Measurements from ENCODE around the gene MAGEA11.
"Not testable (repeated sequence)": the region's sequence is repeated elsewhere in the genome, so short reads cannot be mapped to it uniquely, and the experiment has no call there.

MAGEA11 gene, protein sequence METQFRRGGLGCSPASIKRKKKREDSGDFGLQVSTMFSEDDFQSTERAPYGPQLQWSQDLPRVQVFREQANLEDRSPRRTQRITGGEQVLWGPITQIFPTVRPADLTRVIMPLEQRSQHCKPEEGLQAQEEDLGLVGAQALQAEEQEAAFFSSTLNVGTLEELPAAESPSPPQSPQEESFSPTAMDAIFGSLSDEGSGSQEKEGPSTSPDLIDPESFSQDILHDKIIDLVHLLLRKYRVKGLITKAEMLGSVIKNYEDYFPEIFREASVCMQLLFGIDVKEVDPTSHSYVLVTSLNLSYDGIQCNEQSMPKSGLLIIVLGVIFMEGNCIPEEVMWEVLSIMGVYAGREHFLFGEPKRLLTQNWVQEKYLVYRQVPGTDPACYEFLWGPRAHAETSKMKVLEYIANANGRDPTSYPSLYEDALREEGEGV

DNA sequence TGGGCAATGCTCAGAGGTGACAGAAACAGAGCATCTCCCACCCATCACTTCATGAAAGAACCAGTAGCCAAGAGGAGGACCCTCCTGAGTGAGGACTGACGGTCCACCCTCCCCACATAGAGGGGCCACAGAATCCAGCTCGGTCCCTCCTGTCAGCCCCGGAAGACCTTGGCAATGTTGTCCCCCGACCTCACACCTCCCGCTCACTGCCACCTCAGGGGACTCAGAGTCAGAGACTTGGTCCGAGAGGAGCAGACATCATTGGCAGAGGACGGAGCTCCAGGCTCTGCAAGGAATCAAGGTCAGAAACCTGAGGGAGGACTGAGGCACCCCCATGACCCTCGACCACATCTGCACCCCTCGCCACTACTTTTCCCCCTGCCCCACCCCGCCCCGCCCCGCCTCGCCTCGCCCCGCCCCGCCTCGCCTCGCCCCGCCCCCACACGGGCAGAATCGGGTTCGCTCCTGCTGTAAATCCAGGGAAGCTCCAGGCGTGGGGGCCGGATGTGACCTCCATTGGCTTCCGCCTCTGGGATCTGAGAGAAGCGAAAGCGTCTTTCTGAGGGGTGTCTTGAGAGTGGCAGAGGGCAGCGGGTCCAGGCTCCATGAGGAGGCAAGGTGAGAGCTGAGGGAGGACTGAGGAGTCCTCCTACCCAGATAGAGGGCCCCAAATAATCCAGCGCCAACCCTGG lies at the start of gene MAGEA11:
MAGEA11 (plus strand) TSS at position 516 of the 692 bp plus-strand sequence. CDS start 1,100 bp downstream, outside the sequence.
- no peak for DNase-seq

DNA sequence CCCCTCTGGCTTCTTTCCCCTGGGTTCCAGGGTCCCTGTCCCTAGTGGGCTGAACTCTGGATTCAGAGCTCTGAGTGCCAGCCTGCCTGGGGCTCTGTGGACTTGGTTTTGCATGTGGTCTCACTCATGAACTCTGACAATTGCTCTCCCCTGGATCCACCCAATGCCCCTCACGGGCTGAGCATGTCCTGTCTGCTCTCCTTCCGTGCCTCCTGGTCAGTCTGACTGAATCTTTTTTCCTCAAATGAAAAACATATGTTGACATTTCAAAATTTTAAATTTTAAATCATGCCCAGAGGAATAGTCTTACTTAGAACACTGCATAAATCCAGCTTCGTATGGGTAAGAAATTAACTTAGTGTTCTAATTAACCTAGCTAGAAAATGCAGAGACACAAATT lies 36.8 kb upstream of the MAGEA11 start:
- not testable (repeated sequence) for DNase-seq

DNA sequence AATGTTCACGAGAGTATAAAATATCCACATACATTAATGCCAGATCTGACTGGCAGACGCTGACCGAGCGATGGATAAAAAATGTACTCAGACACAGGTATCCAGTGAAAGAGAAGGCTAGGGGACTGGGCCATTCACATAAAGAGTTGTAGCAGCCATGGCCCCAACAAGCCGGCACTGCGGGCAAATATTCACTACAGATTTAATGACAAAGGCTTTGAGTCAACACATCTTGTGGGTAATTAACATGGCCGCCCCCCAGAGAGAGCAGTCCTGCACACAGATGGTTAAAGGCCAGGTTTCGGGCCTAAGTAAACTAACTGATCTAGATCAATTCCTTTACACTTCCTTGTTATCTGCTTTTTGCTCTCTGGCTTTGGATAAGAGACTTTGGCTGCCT lies 36.3 kb upstream of the MAGEA11 start:
- DNase-seq: not testable (repeated sequence)

DNA sequence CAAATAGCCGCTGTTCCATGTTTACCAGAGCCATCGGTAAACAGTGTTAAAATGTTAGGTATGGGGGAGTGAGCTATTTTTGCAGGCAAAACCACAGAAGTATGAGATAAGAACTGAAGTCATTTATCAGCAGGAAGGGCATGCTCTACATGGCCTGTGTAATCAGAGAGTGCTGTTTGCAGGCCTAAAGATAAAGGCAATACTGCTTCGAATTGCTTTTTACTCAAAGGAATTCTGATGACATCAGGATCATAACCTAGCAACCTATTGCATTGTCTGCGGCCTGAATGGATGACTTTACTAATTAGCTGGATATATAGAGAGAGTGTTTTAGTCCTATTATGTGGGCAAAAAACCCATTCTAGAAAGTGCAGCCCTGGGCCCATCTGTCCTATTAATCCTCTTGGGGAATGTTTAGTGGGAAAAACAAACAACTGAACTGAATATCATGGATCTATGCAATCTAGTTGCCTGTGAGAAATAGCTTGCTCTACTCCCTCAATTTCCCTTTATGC lies 32.6 kb upstream of the MAGEA11 start:
- DNase-seq: not testable (repeated sequence)

DNA sequence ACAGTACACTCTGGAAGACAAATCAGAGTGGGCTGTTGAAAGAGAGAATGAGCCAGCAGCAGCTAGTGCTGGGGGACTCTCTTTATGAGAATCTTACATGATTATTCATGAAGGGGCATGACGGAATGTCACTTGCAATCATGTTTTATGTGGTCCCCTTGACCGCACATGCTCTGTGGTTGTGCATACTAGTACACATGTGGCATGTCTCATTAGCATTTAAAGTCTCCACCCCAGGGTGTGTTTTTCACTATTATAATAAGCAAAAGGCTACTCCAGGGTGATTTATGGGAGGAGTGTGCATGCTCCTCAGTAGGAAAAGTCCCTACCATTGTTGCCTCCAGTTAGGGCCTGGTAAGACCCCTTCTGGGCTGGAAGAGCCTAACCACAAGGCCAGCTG lies 30.7 kb upstream of the MAGEA11 start:
- DNase-seq: no peak

DNA sequence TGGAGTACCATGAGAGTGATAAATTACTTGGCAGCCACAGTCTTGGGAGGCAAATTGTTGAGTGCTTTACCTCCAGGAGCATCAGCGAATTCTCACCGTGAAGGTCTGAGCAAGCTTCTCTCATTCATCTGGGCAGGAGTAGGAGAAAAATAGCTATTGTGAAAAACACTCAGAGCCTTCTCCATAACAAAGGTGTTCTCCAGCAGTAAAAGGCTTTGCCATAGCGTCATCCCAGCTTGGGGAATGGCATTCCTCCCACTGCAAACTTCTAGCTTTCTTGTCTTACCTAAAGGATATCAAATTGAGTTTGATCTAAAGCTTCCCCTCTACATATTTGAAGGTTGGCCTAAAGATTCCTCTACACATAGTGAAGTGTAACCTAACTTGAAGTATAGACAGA lies 29.8 kb upstream of the MAGEA11 start:
- DNase-seq: no peak

DNA sequence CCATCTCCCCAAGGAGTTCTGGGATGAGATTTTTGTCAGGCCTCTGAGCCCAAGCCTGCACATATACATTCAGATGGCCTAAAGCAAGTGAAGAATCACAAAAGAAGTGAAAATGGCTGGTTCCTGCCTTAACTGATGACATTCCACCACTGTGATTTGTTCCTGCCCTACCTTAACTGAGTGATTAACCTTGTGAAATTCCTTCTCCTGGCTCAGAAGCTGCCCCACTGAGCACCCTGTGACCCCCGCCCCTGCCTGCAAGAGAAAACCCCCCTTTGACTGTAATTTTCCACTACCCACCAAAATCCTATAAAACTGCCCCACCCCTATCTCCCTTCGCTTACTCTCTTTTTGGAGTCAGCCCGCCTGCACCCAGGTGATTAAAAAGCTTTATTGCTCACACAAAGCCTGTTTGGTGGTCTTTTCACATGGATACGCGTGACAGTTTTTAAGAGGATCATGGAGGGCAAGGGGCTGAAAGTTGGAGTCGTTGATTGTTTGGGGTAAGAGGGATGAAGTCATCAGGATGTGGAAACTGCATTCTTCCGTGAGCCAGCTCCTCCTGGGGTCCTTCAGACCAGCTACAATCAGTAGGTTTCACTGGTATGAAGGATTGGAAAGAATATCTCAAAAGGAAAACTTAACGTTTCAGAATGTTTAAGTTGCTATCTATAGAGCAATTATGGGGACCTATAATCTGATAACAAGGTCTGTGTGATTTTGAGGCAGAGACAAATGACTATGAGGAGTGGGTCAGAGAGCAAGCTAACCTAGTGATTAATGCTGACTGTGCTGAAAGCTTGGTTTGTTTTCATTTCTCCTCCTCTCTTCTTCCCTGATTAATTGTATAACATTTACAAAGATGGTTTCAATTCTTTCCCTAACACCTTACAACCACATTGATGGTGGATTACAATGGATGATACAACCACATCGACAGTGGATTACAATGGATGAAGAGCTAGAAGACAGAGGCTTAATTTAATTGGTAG lies 28.6 kb upstream of the MAGEA11 start:
- no peak for DNase-seq

DNA sequence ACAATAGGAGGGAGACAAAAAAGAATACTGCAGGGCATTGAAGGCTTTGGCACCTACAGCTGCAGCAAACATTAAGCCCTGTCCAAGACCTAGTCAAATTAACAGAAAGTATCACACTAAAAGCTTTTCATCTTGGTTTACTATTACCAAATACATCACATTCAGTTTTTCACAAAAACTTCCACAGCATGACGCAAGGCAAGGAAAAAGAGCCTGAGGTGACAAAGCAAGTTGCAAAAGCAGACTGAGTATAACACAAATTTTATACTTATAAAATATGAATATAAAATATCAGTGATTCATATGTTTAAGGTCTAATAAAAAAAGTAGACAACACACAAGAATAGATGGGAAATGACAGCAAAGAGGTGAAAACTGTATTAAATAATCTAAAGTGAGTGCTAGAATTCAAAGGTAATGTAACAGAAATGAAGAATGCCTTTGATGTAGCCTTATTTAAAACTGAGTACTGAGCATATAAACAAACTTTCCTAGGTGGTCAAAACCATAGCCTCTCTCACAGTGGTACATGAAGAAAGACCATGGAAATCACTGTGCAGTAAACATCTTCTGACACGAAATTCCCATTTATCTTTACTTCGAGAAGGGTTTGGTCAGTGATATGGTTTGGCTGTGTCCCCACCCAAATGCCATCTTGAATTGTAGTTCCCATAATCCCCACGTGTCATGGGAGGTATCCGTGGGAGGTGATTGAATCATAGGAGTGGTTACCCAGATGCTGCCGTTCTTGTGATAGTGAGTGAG lies 27.7 kb upstream of the MAGEA11 start:
- DNase-seq: no peak

DNA sequence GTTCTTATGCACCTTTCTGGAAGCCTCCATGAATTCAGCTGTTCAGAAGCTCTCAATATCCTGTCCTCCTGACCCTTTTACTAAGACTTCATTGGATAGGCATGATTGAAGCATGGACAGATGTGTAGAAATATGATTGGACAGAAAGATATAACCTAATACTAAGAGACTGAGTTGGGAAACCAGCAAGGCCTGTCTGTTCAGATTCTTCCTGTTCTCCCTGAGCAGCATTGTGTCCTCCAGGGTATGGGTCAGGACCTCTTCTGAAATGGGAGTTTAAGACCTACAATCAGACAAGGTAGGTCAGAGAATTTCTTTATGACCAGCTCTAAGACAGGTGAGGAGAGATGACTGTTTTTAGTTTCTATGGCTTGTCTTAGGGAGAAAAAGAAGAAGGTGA lies 23.9 kb upstream of the MAGEA11 start:
- no peak for DNase-seq

DNA sequence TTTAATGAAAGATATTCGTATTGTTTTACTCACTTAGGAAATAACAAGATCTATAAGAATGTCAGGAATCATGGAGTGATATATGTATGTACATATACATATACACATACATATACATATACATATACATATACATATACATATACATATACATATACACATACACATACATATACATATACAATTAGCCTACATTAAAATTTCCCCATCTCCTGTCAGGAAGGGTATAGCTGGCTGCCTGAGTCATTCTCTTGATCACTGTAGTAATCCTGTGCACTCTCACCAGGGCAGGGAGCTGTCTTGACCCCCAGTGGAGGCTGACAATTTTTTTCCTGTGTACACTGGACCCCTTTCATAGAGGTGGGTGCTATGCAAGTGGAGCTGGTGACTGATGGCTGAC lies 23.3 kb upstream of the MAGEA11 start:
- DNase-seq: no peak

DNA sequence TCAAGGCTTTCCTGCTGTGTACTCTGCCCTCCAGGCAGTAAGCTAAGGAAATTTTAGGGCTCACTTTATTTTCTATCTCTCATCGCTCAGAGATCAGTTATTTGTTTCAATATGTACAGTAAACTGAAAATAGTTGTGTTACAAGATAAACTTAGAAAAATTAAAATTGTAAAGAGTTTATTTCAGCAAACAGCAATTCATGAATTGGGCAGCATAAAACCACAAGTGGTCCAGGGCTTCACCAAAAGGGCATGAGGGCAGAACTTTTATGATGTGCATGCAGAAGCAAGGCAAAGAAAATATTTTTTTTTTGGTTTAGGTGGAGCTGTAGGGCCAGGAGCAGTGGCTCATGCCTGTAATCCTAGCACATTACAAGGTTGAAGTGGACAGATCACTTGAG lies 20.1 kb upstream of the MAGEA11 start:
- no peak for DNase-seq

DNA sequence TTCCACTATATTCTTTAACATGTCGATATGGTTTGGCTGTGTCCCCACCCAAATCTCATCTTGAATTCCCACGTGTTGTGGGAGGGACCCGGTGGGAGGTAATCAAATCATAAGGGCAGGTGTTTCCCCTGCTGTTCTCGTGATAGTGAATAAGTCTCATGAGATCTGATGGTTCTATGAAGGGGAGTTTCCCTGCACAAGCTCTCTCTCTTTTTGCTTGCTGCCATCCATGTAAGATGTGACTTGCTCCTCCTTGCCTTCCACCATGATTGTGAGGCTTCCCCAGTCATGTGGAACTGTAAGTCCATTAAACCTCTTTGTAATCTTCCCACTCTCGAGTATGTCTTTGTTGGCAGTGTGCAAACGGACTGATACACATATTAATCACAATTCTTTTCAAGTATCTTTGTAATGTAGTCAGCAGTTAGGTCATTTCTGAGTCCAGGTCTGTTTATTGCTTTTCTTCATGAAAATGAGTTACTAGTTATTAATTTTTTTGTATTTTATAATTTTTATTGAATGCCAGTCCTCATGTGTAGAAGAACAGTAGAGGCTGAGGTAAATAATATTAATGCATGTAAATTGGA lies 19.1 kb upstream of the MAGEA11 start:
- DNase-seq: not testable (repeated sequence)

DNA sequence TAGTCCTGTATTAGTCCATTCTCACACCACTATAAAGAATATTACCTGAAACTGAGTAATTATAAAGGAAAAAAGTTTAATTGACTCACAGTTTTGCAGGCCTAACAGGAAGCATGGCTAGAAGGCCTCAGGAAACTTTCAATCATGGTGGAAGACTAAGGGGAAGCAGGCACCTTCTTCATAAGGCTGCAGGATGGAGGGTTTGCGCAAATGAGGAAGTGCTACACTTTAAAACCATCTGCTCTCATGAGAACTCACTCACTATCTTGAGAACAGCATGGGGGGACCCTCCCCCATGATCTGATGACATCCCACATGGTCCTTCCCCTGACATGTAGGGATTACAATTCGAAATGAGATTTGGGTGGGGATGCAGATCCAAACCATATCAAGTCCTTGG lies 12.1 kb upstream of the MAGEA11 start:
- no peak for DNase-seq

DNA sequence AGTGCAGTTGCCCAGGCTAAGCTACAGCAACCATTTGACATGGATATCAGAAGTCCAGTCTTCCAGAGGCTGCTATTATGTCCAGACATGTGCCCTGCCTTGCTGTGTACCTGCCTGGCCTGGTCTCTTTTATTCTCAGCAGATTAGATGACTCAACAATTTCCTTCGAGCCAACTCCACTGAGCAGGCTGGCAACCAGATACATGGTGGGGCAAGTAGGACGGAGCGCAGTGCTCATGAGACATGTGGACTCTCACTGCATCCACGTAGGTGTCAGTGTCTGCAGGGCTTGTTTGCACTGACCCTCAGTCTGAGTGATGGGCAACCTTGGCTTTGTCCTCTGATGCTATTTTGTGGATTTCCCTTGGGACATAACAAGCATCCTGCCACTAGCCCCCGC lies 7.2 kb upstream of the MAGEA11 start:
- DNase-seq: no peak

DNA sequence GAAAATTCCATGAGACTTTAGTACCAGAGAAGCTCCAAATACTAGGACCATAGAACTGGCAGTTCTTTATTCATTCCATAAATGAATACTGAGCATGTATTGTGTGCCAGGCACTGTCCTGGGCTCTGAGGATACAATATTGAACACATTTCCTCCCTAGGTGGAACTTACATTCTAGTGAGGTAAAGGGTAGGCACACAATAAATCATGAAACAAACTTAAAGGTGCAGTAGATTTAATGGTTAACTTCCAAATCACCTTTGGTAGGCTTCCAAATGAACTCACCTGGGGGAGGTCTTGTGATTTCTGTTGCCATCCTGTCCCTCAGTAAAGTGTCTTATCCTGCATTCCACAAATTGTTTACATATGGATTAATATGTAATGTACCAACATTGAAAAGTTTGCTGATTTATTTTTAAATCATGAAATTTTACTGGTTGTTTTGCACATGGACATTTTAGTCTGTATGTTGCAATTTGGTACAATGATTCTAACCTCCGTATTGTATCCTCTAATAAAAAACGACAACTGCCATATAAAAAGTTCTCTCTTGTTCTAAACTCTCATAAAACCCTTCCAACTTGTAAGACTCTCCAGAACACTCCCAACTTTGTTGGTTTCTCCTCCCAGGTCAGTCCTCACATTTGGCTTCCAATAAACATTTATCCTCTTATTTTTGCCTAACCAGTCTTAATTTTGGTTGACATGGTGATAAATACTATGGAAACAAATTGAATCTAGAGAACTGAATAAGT lies 4.5 kb upstream of the MAGEA11 start:
- DNase-seq: no peak

DNA sequence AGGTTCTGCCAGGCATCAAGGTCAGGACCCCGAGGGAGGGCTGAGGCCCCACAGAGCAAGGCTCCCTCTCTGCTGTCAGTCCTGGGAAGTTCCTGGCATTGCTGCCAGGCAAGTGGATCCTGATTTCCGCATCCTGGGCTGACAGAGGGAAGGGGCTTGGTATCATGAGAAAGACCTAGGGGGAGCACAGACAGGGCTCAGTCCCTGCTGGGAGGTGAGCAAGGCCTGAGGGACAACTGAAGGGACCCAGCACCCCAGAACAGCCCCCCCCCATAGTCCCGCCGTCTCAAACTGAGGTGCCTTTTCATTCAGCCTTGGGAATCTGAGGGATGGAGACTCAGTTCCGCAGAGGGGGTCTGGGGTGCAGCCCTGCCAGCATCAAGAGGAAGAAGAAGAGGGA lies 971 bp downstream of the MAGEA11 start:
- no peak for DNase-seq

DNA sequence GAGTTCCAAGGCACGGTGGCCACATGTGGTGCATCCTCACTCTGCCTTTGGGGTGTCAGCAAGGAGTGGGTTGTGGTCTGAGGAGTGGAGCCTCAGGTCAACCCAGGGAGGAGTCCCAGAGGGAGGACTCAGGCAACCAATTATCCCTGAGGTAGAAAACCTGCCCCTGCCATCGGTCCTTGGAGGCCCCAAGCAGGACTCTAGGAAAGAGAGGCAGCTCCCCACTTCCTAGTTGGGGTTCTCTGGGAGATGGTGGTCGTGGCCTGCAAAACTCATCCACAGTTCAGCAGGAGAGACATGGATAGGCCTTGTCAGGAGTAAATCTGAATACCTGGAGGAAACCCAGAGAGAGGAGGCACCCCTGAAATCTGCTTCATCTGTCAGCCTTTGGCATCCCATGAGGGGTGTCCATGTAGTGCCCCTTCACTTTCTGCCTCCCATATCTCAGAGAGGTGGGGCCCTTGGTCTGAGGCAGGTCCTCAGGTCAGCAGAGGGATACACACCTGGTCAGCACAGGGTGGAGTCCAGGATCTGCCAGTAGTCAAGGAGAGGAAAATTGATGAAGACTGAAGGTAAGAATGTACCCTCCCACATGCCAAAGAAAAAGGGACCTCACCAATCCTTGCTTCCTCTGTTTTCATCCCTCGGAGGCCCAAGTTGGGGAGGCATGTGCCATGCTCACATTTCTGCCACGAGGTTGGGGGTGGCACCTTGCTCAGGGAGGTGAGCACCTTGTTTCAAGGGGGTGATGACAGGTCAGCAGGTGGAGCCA lies 1.6 kb downstream of the MAGEA11 start:
- no peak for DNase-seq

DNA sequence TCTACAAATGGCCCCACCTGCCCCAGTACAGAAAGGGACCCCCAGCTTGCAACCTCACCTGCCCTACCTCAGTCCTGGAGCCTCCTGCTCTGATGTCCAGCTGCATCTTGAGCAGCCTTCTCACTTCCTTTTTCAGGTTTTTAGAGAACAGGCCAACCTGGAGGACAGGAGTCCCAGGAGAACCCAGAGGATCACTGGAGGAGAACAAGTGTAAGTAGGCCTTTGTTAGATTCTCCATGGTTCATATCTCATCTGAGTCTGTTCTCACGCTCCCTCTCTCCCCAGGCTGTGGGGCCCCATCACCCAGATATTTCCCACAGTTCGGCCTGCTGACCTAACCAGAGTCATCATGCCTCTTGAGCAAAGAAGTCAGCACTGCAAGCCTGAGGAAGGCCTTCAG lies 3.6 kb downstream of the MAGEA11 start:
- DNase-seq: no peak

DNA sequence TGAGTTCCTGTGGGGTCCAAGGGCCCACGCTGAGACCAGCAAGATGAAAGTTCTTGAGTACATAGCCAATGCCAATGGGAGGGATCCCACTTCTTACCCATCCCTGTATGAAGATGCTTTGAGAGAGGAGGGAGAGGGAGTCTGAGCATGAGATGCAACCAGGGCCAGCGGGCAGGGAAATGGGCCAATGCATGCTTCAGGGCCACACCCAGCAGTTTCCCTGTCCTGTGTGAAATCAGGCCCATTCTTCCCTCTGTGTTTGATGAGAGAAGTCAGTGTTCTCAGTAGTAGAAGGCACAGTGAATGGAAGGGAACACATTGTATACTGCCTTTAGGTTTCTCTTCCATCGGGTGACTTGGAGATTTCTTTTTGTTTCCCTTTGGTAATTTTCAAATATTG lies 4.8 kb downstream of the MAGEA11 start:
- DNase-seq: no peak

DNA sequence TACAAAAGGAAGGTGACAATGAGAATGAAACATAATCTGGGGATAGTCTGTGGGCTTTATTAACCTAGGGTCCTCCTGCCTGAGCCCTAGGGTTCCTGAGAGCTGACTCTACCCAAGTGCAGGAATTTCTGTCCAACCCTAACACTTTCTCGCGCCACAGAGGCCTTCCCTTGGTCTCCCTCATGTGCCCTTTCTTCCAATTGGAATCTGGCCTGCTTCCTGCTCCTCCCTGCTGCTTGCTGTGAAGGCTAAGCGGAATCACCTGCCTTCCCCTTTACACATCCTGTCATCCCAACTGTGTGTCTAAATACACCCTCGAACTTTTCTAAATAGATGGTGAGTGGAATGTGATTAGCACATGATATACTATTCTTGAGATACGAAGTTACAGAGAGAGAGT lies 5.9 kb downstream of the MAGEA11 start:
- no peak for DNase-seq
